ACHN (cell line): ENCODE results near the gene KIAA1671.

Experiments
- DNase-seq: peaks from one replicate; pipeline ENCODE4 v3.0.0-alpha.2; 2015
- in situ Hi-C: cut with HindIII; loops from 2 replicates; pipeline ENCODE4 v1.10.0; 2017; ENCODE audit warnings: low sequenced_read_pairs, low pct_ligation_motif_present, low pct_unique_long_range_greater_than_20kb

The KIAA1671 gene

GRCh38 chr22:24948356-24949202 is 3.9 kb upstream of the KIAA1671 start:
- no peak for DNase-seq
- in situ Hi-C loops: no loop called here

- DNase-seq: no peak
- in situ Hi-C loops: no loop called here
These were observed 2.1 kb upstream of the KIAA1671 start for GRCh38 chr22:24950272-24950902.

- peak; percentile 80 for DNase-seq
- in situ Hi-C loops: no loop called here
These were observed 394 bp downstream of the KIAA1671 start for GRCh38 chr22:24952837-24953383.

GRCh38 chr22:24953384-24954113 is 1.0 kb downstream of the KIAA1671 start:
- DNase-seq: no peak
- in situ Hi-C loops: no loop called here

GRCh38 chr22:24954114-24954463 is 1.6 kb downstream of the KIAA1671 start:
- in situ Hi-C loops: no loop called here

GRCh38 chr22:24954856-24955255 is 2.3 kb downstream of the KIAA1671 start:
- DNase-seq: no peak
- in situ Hi-C loops: no loop called here

More at GRCh38 chr22:24954114-24954463, 1.6 kb downstream of the KIAA1671 start:
- peak; percentile 14 for DNase-seq

- in situ Hi-C loops: no loop called here
- DNase-seq: no peak
These were observed 4.5 kb downstream of the KIAA1671 start for GRCh38 chr22:24957043-24957442.

- no peak for DNase-seq
- in situ Hi-C loops: no loop called here
These were observed 8.8 kb downstream of the KIAA1671 start for GRCh38 chr22:24961217-24961844.

- no peak for DNase-seq
- in situ Hi-C loops: no loop called here
These were observed 9.6 kb downstream of the KIAA1671 start for GRCh38 chr22:24962094-24962493.

- in situ Hi-C loops: no loop called here
- no peak for DNase-seq
These were observed 10.3 kb downstream of the KIAA1671 start for GRCh38 chr22:24962835-24963234.

- DNase-seq: no peak
- in situ Hi-C loops: no loop called here
These were observed 11.9 kb downstream of the KIAA1671 start for GRCh38 chr22:24964441-24964840.

- in situ Hi-C loops: no loop called here
- DNase-seq: peak; percentile 47
These were observed 13.5 kb downstream of the KIAA1671 start for GRCh38 chr22:24965822-24966626.

GRCh38 chr22:24968066-24968561 is 15.6 kb downstream of the KIAA1671 start:
- peak; percentile 52 for DNase-seq

GRCh38 chr22:24969560-24970301 is 17.2 kb downstream of the KIAA1671 start:
- in situ Hi-C loops: no loop called here

More at GRCh38 chr22:24968066-24968561, 15.6 kb downstream of the KIAA1671 start:
- in situ Hi-C loops: no loop called here

GRCh38 chr22:24972369-24972768 is 19.9 kb downstream of the KIAA1671 start:
- in situ Hi-C loops: no loop called here
- no peak for DNase-seq

More at GRCh38 chr22:24969560-24970301, 17.2 kb downstream of the KIAA1671 start:
- DNase-seq: no peak

- DNase-seq: no peak
- in situ Hi-C loops: no loop called here
These were observed 21.4 kb downstream of the KIAA1671 start for GRCh38 chr22:24973872-24974271.

GRCh38 chr22:24975125-24975640 is 22.7 kb downstream of the KIAA1671 start:
- DNase-seq: no peak
- in situ Hi-C loops: no loop called here
